Neural cell (in vitro differentiated cells): ENCODE data around the gene PPP2R5D.

Experiments used
- CTCF ChIP-seq: fragments of 450-650 bp; IDR thresholded peaks from 2 replicates; pipeline ENCODE4 v1.5.1; 2014; ENCODE audit warnings: antibody characterized with exemption, mild to moderate bottlenecking, moderate library complexity; ENCODE audit not compliant: poor library complexity, severe bottlenecking
- EP300 ChIP-seq: fragments of 450-650 bp; conservative IDR thresholded peaks from 2 replicates; pipeline ENCODE4 v1.6.1; 2014; ENCODE audit warnings: antibody characterized with exemption, mild to moderate bottlenecking, moderate library complexity; ENCODE audit not compliant: poor library complexity, severe bottlenecking
- EZH2 ChIP-seq: fragments of 200-600, 300-800 bp; shearing (Covaris generic), sonication (generic); IDR thresholded peaks from 2 replicates; pipeline ENCODE4 v1.6.1; 2014; ENCODE audit warnings: antibody characterized with exemption, low read length, borderline replicate concordance, mild to moderate bottlenecking; ENCODE audit not compliant: insufficient read depth, poor library complexity, severe bottlenecking
- MXI1 ChIP-seq: fragments of 450-650 bp; conservative IDR thresholded peaks from 2 replicates; pipeline ENCODE4 v1.6.1; 2014; ENCODE audit warnings: antibody characterized with exemption, mild to moderate bottlenecking; ENCODE audit not compliant: poor library complexity, severe bottlenecking
- POLR2AphosphoS5 ChIP-seq: IDR thresholded peaks from 2 replicates; pipeline ENCODE4 v1.6.1; 2012
- REST ChIP-seq: IDR thresholded peaks from 2 replicates; pipeline ENCODE4 v1.6.1; 2012; ENCODE audit warnings: borderline replicate concordance
- TAF1 ChIP-seq: IDR thresholded peaks from 2 replicates; pipeline ENCODE4 v1.6.1; 2012; ENCODE audit warnings: low read depth

- TF ChIP-seq CTCF (no peak), EP300 (no peak), MXI1 (no peak), POLR2AphosphoS5 (no peak), EZH2 (no peak), REST (no peak), TAF1 (no peak)
Measured at GRCh38 chr6:42996513-42996912, 12.1 kb downstream of the PPP2R5D start.
